Spleen (tissue), 11 donors: Measurements from ENCODE around the gene SPDYE1. TPM values are rescaled to one million over a fixed set of nuclear protein-coding genes. Genes with fewer than 3 reads are reported as not detected.
A peak's percentile ranks its signal among the peaks of the same experiment; 100 is the strongest.
"Not testable (repeated sequence)": the region's sequence is repeated elsewhere in the genome, so short reads cannot be mapped to it uniquely, and the experiment has no call there.

ENCODE experiments used
- DNase-seq: peaks from one replicate; pipeline ENCODE4 v3.0.0-alpha.2; 2020
- H3K27ac ChIP-seq, 8 donors: fragments of 200-600 bp; sonication (generic) in 7 of 8; 1 replicate in 4 of 8; 2 replicates in 4 of 8; pipeline versions ENCODE4 v1.5.0 to v1.8.0; 2016 to 2021; ENCODE audit warnings: inconsistent platforms in 4 of 8, mild to moderate bottlenecking in 4 of 8, moderate library complexity in 1 of 8
- H3K27me3 ChIP-seq, 7 donors: fragments of 200-600 bp; sonication (generic) in 6 of 7; replicated peaks in 1 of 7; 1 replicate in 4 of 7; 2 replicates in 3 of 7; pipeline versions ENCODE4 v1.5.0 to v1.8.0; 2016 to 2021; ENCODE audit warnings: inconsistent platforms in 3 of 7, mild to moderate bottlenecking in 1 of 7
- H3K36me3 ChIP-seq, 6 donors: fragments of 200-600 bp; sonication (generic) in 5 of 6; 1 replicate in 4 of 6; 2 replicates in 2 of 6; pipeline versions ENCODE4 v1.5.0 to v1.8.0; 2016 to 2021; ENCODE audit warnings: inconsistent platforms in 2 of 6
- H3K4me1 ChIP-seq, 6 donors: fragments of 200-600 bp; sonication (generic) in 5 of 6; 1 replicate in 3 of 6; 2 replicates in 3 of 6; pipeline versions ENCODE4 v1.5.0 to v1.8.0; 2016 to 2021; ENCODE audit warnings: inconsistent platforms in 3 of 6
- H3K4me3 ChIP-seq, 8 donors: fragments of 200-600 bp; sonication (generic) in 7 of 8; 1 replicate in 4 of 8; 2 replicates in 4 of 8; pipeline versions ENCODE4 v1.5.0 to v1.8.0; 2016 to 2021; ENCODE audit warnings: inconsistent platforms in 4 of 8, mild to moderate bottlenecking in 4 of 8, moderate library complexity in 2 of 8
- H3K9me3 ChIP-seq, 8 donors: fragments of 200-600 bp; sonication (generic) in 7 of 8; 1 replicate in 4 of 8; 2 replicates in 4 of 8; pipeline versions ENCODE4 v1.5.0 to v1.8.0; 2016 to 2021; ENCODE audit warnings: inconsistent platforms in 4 of 8
- CTCF ChIP-seq, 11 experiments: fragments of 200-600 bp in 7 of 11; fragments of 450-650 bp in 4 of 11; sonication (generic) in 4 of 11; IDR thresholded peaks in 8 of 11; conservative IDR thresholded peaks in 3 of 11; 1 replicate in 7 of 11; 2 replicates in 4 of 11; pipeline versions ENCODE4 v1.4.0 to v1.8.0; 2016 to 2021; ENCODE audit warnings: antibody characterized with exemption in 11 of 11, inconsistent platforms in 4 of 11, mild to moderate bottlenecking in 1 of 11
- POLR2A ChIP-seq, 3 donors: fragments of 450-650 bp; IDR thresholded peaks; one replicate each; pipeline ENCODE4 v1.5.1; 2017; ENCODE audit warnings: antibody characterized with exemption in 3 of 3, mild to moderate bottlenecking in 1 of 3
- POLR2AphosphoS5 ChIP-seq, 3 donors: sonication (generic); formaldehyde crosslinking; IDR thresholded peaks; one replicate each; pipeline ENCODE4 v1.5.1; 2017; ENCODE audit warnings: antibody characterized with exemption in 3 of 3
- WGBS, 5 donors: extraction: QIAGEN DNeasy Blood & Tissue Kit in 3 of 5; methylation state at CpG; one replicate each; pipeline versions ENCODE4 v1.1.5 to v1.1.7; 2013 to 2018; 5-methylcytosine and 5-hydroxymethylcytosine counted together
- intact Hi-C: fragments of 100-400 bp; cut with DNase I; formaldehyde crosslinking; loops from one replicate; pipeline ENCODE4 v1.15.0; 2023; ENCODE audit warnings: low total_unique reads
- polyA plus RNA-seq, 3 donors: library from polyadenylated mRNA; stranded (reverse); fragments of 200-250 nt; gene quantifications; one replicate each; pipeline ENCODE4 v1.2.1, GENCODE V29; 2013
- total RNA-seq, 7 donors: library from RNA; depleted of rRNA in 3 of 7; stranded (reverse); fragments of >200 nt in 3 of 7; fragmentation: NEBNext Ultra II Directional in 4 of 7; extraction: Animal tissue kit (Norgen Biotek cat#: 25700) in 4 of 7; gene quantifications; one replicate each; pipeline versions ENCODE4 v1.1.0 to v1.2.1, GENCODE V29; 2016 to 2021
- donor health status: healthy with polysubstance abuse.
- donor health status: DM: no; HTN: no; CAD: no; lungs with moderate emphysema.
- donor health status: DM: no; HTN: no; CAD: no.
- donor health status: Bipolar disorder and iron deficiency.
- donor health status: healthy.
- donor health status: DM: no; HTN: no; CAD: no.
- donor health status: DM: yes; HTN: yes; CAD: no.

SPDYE1 gene
- total and polyA plus RNA-seq, 10 donors: not detected

- 2 to 18% (median 12%) methylated on average over 6 to 19 of the region's 26 CpGs for WGBS, 5 donors
- intact Hi-C loops, H3K36me3 ChIP-seq, H3K27me3 ChIP-seq, H3K9me3 ChIP-seq: not testable (repeated sequence)
- peak overlapping the region in 4 of 8 donors; percentile 25 to 64 (median 32) for H3K4me3 ChIP-seq
- peak; percentile 97 for DNase-seq
- H3K4me1 ChIP-seq: peaks cover 5 to 26% (median 15%) of the 10 kb centered on the region in 6 donors
- TF ChIP-seq POLR2AphosphoS5 (IDR thresholded peaks at IDR 0.05): peak; percentile 43 to 67 (median 54)
- peak overlapping the region in 7 of 8 donors; percentile 61 to 89 (median 83) for H3K27ac ChIP-seq
Observed at GRCh38 chr7:44038961-44039558, 41.4 kb downstream of the SPDYE1 start.

GRCh38 chr7:44039800-44040492, 42.2 kb downstream of the SPDYE1 start:
- H3K9me3 ChIP-seq, H3K36me3 ChIP-seq, intact Hi-C loops, H3K27me3 ChIP-seq: not testable (repeated sequence)
- DNase-seq: peak; percentile 75
- Histone ChIP-seq H3K27ac (peak overlapping the region in 7 of 8 donors; percentile 27 to 89 (median 79)), H3K4me1 (peaks cover 6 to 30% (median 18%) of the 10 kb centered on the region in 6 donors), H3K4me3 (peak overlapping the region in 7 of 8 donors; percentile 19 to 67 (median 35))
- WGBS, 5 donors: 6 to 17% (median 9%) methylated on average over 6 to 18 of the region's 40 CpGs; no CpG with 5 or more reads in 2 of the 5 donors

- peaks cover 8 to 35% (median 22%) of the 10 kb centered on the region in 6 donors for H3K4me1 ChIP-seq
- H3K27me3 ChIP-seq, H3K9me3 ChIP-seq, H3K36me3 ChIP-seq, intact Hi-C loops: not testable (repeated sequence)
- peak; percentile 93 for DNase-seq
- 0 to 1% (median 0%) methylated on average over 2 to 46 of the region's 46 CpGs for WGBS, 5 donors
- peak overlapping the region; percentile 27 to 89 (median 75) for H3K27ac ChIP-seq
- TF ChIP-seq POLR2AphosphoS5 (IDR thresholded peaks at IDR 0.05) (peak; percentile 17 to 66 (median 65)), CTCF (IDR thresholded peaks at IDR 0.05 in 8 of 11, conservative IDR thresholded peaks at IDR 0.05 in 3 of 11) (peak in 8 of 11 experiments; percentile 10 to 60 (median 44))
- H3K4me3 ChIP-seq: peak overlapping the region in 7 of 8 donors; percentile 19 to 67 (median 35)
Observed at GRCh38 chr7:44040493-44040891, 42.8 kb downstream of the SPDYE1 start.

- H3K36me3 ChIP-seq: peaks cover 0 to 8% (median 0%) of the 10 kb centered on the region in 6 donors
- H3K27me3 ChIP-seq: no peaks in the 10 kb centered on the region
- no peaks in the 10 kb centered on the region for H3K9me3 ChIP-seq
- H3K4me1 ChIP-seq: peaks cover 25 to 52% (median 40%) of the 10 kb centered on the region in 6 donors
- no peak for DNase-seq
- H3K27ac ChIP-seq: no peak overlapping the region
- 92 to 100% (median 99%) methylated on average over 2 of the region's 2 CpGs for WGBS, 5 donors
- TF ChIP-seq CTCF (IDR thresholded peaks at IDR 0.05 in 8 of 11, conservative IDR thresholded peaks at IDR 0.05 in 3 of 11) (no peak), POLR2A (IDR thresholded peaks at IDR 0.05) (no peak), POLR2AphosphoS5 (IDR thresholded peaks at IDR 0.05) (no peak)
- H3K4me3 ChIP-seq: no peak overlapping the region
- intact Hi-C loops: no loop called here
Observed at GRCh38 chr7:44042221-44042620, 44.5 kb downstream of the SPDYE1 start.

GRCh38 chr7:44043902-44044301, 46.2 kb downstream of the SPDYE1 start:
- H3K27ac ChIP-seq: peak overlapping the region; percentile 98 to 100 (median 99)
- WGBS, 5 donors: 18 to 34% (median 32%) methylated on average over 8 of the region's 8 CpGs

More at GRCh38 chr7:44043902-44044301, 46.2 kb downstream of the SPDYE1 start:
- peak overlapping the region; percentile 89 to 99 (median 94) for H3K4me3 ChIP-seq
- H3K27me3 ChIP-seq: no peaks in the 10 kb centered on the region
- intact Hi-C loops: no loop called here
- peaks cover 0 to 19% (median 2%) of the 10 kb centered on the region in 6 donors for H3K36me3 ChIP-seq
- peaks cover 35 to 69% (median 56%) of the 10 kb centered on the region in 6 donors for H3K4me1 ChIP-seq
- no peak for DNase-seq
- no peaks in the 10 kb centered on the region for H3K9me3 ChIP-seq
- TF ChIP-seq POLR2AphosphoS5 (IDR thresholded peaks at IDR 0.05) (no peak), CTCF (IDR thresholded peaks at IDR 0.05 in 8 of 11, conservative IDR thresholded peaks at IDR 0.05 in 3 of 11) (no peak), POLR2A (IDR thresholded peaks at IDR 0.05) (no peak)
